ENCODE results near the gene ABTB1.

The ABTB1 gene

DNA sequence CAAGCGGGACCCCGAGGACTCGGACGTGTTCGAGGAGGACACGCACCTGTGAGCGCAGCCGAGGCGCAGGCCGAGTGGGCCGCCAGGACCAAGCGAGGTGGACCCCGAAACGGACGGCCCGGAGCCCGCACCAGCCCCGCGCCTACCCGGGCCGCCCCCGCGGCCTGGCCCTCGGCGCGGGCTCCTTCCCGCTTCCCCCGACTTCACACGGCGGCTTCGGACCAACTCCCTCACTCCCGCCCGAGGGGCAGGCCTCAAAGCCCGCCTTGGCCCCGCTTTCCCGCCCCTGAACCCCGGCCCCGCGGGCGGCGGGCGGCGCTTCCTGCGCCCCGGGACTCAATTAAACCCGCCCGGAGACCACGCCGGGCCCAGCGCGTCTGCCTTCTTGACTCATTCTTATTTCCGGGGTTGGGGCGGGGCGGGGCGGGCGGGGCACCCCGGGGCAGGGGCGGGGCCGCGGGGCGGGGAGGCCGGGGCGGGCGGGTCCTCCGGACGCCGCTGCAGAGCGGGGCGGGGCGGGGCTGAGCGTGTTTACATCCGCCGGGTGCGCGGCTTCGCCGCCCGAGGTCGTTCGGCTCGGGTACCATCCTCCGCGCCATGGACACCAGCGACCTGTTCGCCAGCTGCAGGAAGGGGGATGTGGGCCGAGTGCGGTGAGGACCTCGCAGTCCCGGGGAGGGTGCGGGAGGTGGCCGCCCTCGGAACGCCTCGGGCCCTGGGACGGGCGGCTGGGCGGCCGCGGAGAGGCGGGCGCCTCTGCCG is at the start of gene ABTB1:
Gene ABTB1, plus strand, starts transcription at position 524 of the 762 bp plus-strand sequence. Its CDS starts 74 bp downstream, at position 598.
- TF ChIP-seq Cebpa-rat (IDR thresholded peaks at IDR 0.05) = no peak
- Histone ChIP-seq H3K4me2 (peak within 1 kb of the TSS; percentile 96 to 99 (median 99)), H3K27me3 (no peaks in the 10 kb centered on the region), H3K27ac (peak within 1 kb of the TSS; percentile 94 to 99 (median 98)), H3K36me3 (peaks cover 0 to 26% (median 0%) of the 10 kb centered on the region in 11 experiments; a peak in 8 of 22 replicates), H4K20me1 (peaks cover 0 to 16% (median 6%) of the 10 kb centered on the region in 11 experiments; a peak in 6 of 22 replicates), H3K9ac (peak within 1 kb of the TSS; percentile 95 to 99 (median 97)), H3K9me3 (replicated peaks in 1 of 11) (no peaks in the 10 kb centered on the region), H3K4me1 (peaks cover 19 to 45% (median 39%) of the 10 kb centered on the region in 10 experiments), H3K4me3 (peak within 1 kb of the TSS; percentile 88 to 97 (median 94))

DNA sequence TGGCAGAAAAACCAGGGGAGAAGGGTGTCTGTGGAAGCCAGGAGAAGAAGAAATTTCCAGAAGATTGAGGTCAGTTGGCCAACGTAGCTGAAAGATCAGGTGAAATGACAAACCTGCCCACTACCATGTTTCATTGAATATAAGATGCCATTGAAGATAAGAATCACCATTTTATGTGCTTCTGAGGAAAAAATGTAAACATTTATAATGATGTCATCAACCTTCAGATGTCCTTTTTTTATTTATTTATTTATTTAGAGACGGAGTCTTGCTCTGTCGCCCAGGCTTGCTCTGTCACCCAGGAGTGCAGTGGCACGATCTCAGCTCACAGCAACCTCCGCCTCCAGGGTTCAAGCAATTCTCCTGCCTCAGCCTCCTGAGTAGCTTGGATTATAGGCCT is 48.7 kb upstream of the ABTB1 start:
- Histone ChIP-seq H3K4me3 (no peak overlapping the region), H3K9ac (no peak overlapping the region), H3K27ac (no peak overlapping the region), H3K4me2 (no peak overlapping the region), H3K36me3 (peaks cover 29 to 44% (median 42%) of the 10 kb centered on the region in 11 experiments), H3K9me3 (replicated peaks in 1 of 11) (no peaks in the 10 kb centered on the region), H3K27me3 (peaks cover 10 to 24% (median 17%) of the 10 kb centered on the region in 11 experiments; a peak in 20 of 22 replicates), H4K20me1 (peaks cover 0 to 42% (median 11%) of the 10 kb centered on the region in 11 experiments; a peak in 9 of 22 replicates), H3K4me1 (peaks cover 0 to 12% (median 6%) of the 10 kb centered on the region in 10 experiments; a peak in 7 of 20 replicates)
- no peak for TF ChIP-seq Cebpa-rat (IDR thresholded peaks at IDR 0.05)

GRCh38 chr3:127625821-127626220 is 46.9 kb upstream of the ABTB1 start:
- Histone ChIP-seq H3K27me3 (peaks cover 26 to 40% (median 34%) of the 10 kb centered on the region in 11 experiments), H3K4me1 (peaks cover 0 to 28% (median 20%) of the 10 kb centered on the region in 10 experiments; a peak in 18 of 20 replicates), H3K36me3 (peaks cover 13 to 26% (median 24%) of the 10 kb centered on the region in 11 experiments), H3K4me2 (peak overlapping the region in 4 of 11 experiments; percentile 29 to 51 (median 40); a peak in 6 of 22 replicates), H3K27ac (no peak overlapping the region), H3K4me3 (no peak overlapping the region), H3K9ac (no peak overlapping the region), H4K20me1 (peaks cover 0 to 27% (median 10%) of the 10 kb centered on the region in 11 experiments; a peak in 7 of 22 replicates), H3K9me3 (replicated peaks in 1 of 11) (no peaks in the 10 kb centered on the region)
- no peak for TF ChIP-seq Cebpa-rat (IDR thresholded peaks at IDR 0.05)

DNA sequence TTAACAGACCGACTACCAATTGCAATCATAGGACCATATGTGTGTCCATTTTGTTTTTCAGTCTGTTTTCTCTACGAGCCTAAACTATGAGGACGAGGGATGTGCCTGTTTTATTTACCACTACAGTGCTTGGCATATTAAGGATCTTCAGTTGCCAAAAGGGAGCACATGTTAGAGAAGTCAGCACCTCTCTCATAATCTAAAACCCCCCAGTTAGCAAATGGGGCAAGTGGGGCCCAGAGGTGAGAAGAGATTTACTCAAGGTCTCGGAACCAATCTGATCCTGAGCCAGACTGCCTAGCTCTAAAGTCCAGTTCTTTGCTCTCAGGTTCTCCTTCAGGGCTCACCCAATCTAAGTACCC is 44.3 kb upstream of the ABTB1 start:
- Histone ChIP-seq H3K36me3 (peaks cover 0 to under 1% (median 0%) of the 10 kb centered on the region in 11 experiments; a peak in 2 of 22 replicates), H3K4me3 (0 out of 20 replicates have a peak overlapping the region, but pooled peaks of 2 of the 10 experiments have one; percentile 59 to 62), H3K4me1 (peaks cover 0 to 32% (median 20%) of the 10 kb centered on the region in 10 experiments; a peak in 18 of 20 replicates), H3K4me2 (peak overlapping the region in 9 of 11 experiments; percentile 78 to 94 (median 87); a peak in 12 of 22 replicates), H3K9me3 (replicated peaks in 1 of 11) (no peaks in the 10 kb centered on the region), H3K27ac (no peak overlapping the region), H3K27me3 (peaks cover 26 to 43% (median 36%) of the 10 kb centered on the region in 11 experiments), H4K20me1 (peaks cover 0 to 8% (median 0%) of the 10 kb centered on the region in 11 experiments; a peak in 1 of 22 replicates), H3K9ac (no peak overlapping the region)
- TF ChIP-seq Cebpa-rat (IDR thresholded peaks at IDR 0.05) = no peak

- peak within 1 kb of the TSS in 9 of 11 experiments; percentile 37 to 77 (median 63); a peak in 17 of 22 replicates for H3K9ac ChIP-seq
- H3K4me2 ChIP-seq = peak within 1 kb of the TSS; percentile 78 to 94 (median 85)
- peaks cover 26 to 43% (median 36%) of the 10 kb centered on the region in 11 experiments for H3K27me3 ChIP-seq
- H3K36me3 ChIP-seq = no peaks in the 10 kb centered on the region
- no peak for TF ChIP-seq Cebpa-rat (IDR thresholded peaks at IDR 0.05)
- H3K27ac ChIP-seq = peak within 1 kb of the TSS in 5 of 11 experiments; percentile 17 to 45 (median 30); a peak in 5 of 22 replicates
- H3K9me3 ChIP-seq (replicated peaks in 1 of 11) = no peaks in the 10 kb centered on the region
- H3K4me3 ChIP-seq = peak within 1 kb of the TSS; percentile 49 to 69 (median 62)
- H3K4me1 ChIP-seq = peaks cover 0 to 32% (median 20%) of the 10 kb centered on the region in 10 experiments; a peak in 18 of 20 replicates
- H4K20me1 ChIP-seq = peaks cover 0 to 10% (median 0%) of the 10 kb centered on the region in 11 experiments; a peak in 1 of 22 replicates
Measured at GRCh38 chr3:127628788-127629466, 43.8 kb upstream of the ABTB1 start, which contains the start of gene PODXL2. Gene PODXL2 (plus strand): TSS chr3:127629185. CDS start chr3:127629220, 35 bp downstream.

DNA sequence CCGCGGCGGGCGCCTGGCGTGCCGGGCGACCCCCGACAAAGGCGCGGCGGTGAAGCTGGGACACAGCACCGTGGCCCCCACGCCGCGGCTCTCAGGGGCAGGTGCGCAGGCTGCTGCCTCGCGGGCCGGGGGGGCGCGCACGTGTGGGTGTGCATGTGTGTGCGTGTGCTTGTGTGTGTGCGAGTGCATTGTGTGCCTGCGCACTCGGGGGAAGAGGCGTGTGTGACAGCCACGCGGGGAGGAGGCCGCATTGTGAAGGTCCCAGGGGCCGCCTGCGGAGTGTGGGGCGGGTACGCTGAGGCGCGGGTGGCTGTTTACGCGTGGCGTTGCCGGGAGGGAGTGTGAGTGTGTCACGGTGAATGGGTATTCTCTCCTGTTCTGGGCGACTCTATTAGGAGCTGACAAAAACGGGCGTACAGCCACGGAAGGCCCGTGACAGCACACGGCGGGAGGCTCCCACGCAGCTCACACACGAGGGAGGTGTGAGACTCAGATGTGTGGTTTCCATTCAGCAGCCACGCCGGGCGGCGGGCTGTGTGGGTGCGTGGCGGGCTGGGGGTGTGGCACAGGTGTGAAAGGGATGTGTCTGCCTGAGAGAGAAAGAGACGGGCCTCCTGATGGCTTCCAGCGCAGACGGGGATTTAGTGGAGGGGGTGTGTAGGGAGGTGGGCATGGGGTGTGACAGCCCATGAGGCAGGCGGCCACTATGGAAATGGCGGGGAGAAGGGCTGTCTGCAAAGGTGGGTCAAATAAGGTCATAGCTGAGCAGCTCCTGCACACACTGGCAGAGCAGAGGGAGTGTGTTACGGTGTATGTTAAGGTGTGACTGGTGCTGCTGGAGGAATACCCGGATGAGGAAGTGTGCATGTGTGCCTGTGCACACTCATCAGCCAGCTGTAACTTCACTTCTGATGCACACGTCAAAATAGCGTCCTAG is 43.0 kb upstream of the ABTB1 start:
- H3K27me3 ChIP-seq = peaks cover 26 to 43% (median 36%) of the 10 kb centered on the region in 11 experiments
- no peaks in the 10 kb centered on the region for H3K36me3 ChIP-seq
- H3K4me3 ChIP-seq = peak overlapping the region; percentile 49 to 69 (median 62)
- no peaks in the 10 kb centered on the region for H3K9me3 ChIP-seq (replicated peaks in 1 of 11)
- H3K27ac ChIP-seq = peak overlapping the region in 5 of 11 experiments; percentile 17 to 45 (median 30); a peak in 5 of 22 replicates
- H3K9ac ChIP-seq = peak overlapping the region in 9 of 11 experiments; percentile 37 to 77 (median 63); a peak in 17 of 22 replicates
- no peak for TF ChIP-seq Cebpa-rat (IDR thresholded peaks at IDR 0.05)
- H3K4me1 ChIP-seq = peaks cover 0 to 32% (median 20%) of the 10 kb centered on the region in 10 experiments; a peak in 18 of 20 replicates
- peak overlapping the region; percentile 78 to 94 (median 85) for H3K4me2 ChIP-seq
- peaks cover 0 to 12% (median 0%) of the 10 kb centered on the region in 11 experiments; a peak in 1 of 22 replicates for H4K20me1 ChIP-seq

GRCh38 chr3:127630811-127631714 is 41.7 kb upstream of the ABTB1 start:
- Histone ChIP-seq H3K36me3 (no peaks in the 10 kb centered on the region), H3K9me3 (replicated peaks in 1 of 11) (no peaks in the 10 kb centered on the region), H4K20me1 (peaks cover 0 to 16% (median 0%) of the 10 kb centered on the region in 11 experiments; a peak in 2 of 22 replicates), H3K4me1 (peaks cover 0 to 28% (median 19%) of the 10 kb centered on the region in 10 experiments; a peak in 18 of 20 replicates), H3K27ac (no peak overlapping the region), H3K4me3 (no peak overlapping the region), H3K27me3 (peaks cover 26 to 43% (median 36%) of the 10 kb centered on the region in 11 experiments), H3K9ac (no peak overlapping the region), H3K4me2 (peak overlapping the region in 5 of 11 experiments; percentile 78 to 94 (median 85); a peak in 7 of 22 replicates)
- TF ChIP-seq Cebpa-rat (IDR thresholded peaks at IDR 0.05) = no peak
